Liver (tissue), 9 donors: ENCODE data around the gene KRTAP6-2. TPM values are rescaled to one million over a fixed set of nuclear protein-coding genes. Genes with fewer than 3 reads are reported as not detected.

ENCODE experiments used
- DNase-seq: peaks from one replicate; pipeline ENCODE4 v3.0.0-alpha.2; 2017; ENCODE audit warnings: low spot score
- H3K27ac ChIP-seq, 2 donors: one replicate each; pipeline ENCODE4 v1.7.0; 2013; ENCODE audit warnings: inconsistent platforms in 2 of 2, low read length in 2 of 2, control low read depth in 1 of 2, low read depth in 1 of 2, mild to moderate bottlenecking in 1 of 2
- H3K27me3 ChIP-seq, 4 donors: one replicate each; pipeline versions ENCODE4 v1.6.1 to v1.7.0; 2013; ENCODE audit warnings: low read length in 3 of 4, inconsistent platforms in 1 of 4, mild to moderate bottlenecking in 1 of 4, moderate library complexity in 1 of 4; ENCODE audit not compliant: control insufficient read depth in 4 of 4, insufficient read depth in 4 of 4
- H3K36me3 ChIP-seq, 4 donors: one replicate each; pipeline versions ENCODE4 v1.6.1 to v1.7.0; 2013; ENCODE audit warnings: low read length in 3 of 4, mild to moderate bottlenecking in 3 of 4, low read depth in 1 of 4, moderate library complexity in 1 of 4; ENCODE audit not compliant: control insufficient read depth in 4 of 4, insufficient read depth in 3 of 4
- H3K4me1 ChIP-seq, 4 donors: one replicate each; pipeline versions ENCODE4 v1.6.1 to v1.7.0; 2013; ENCODE audit warnings: low read length in 3 of 4, mild to moderate bottlenecking in 3 of 4, moderate library complexity in 1 of 4; ENCODE audit not compliant: control insufficient read depth in 4 of 4, insufficient read depth in 4 of 4
- H3K4me3 ChIP-seq, 3 donors: one replicate each; pipeline versions ENCODE4 v1.6.1 to v1.7.0; 2013; ENCODE audit warnings: low read length in 3 of 3, control low read depth in 1 of 3, low read depth in 1 of 3, mild to moderate bottlenecking in 1 of 3
- H3K9ac ChIP-seq, 2 donors: one replicate each; pipeline ENCODE4 v1.7.0; 2013; ENCODE audit warnings: low read length in 2 of 2, mild to moderate bottlenecking in 2 of 2, moderate library complexity in 2 of 2, control low read depth in 1 of 2, low read depth in 1 of 2
- H3K9me3 ChIP-seq, 4 donors: one replicate each; pipeline versions ENCODE4 v1.6.1 to v1.7.0; 2013; ENCODE audit warnings: low read length in 3 of 4; ENCODE audit not compliant: control insufficient read depth in 4 of 4
- EGR1 ChIP-seq, 2 donors: IDR thresholded peaks; 2 replicates each; pipeline ENCODE4 v1.6.1; 2016 to 2018; ENCODE audit warnings: antibody characterized with exemption in 2 of 2, low read depth in 2 of 2
- FOXA1 ChIP-seq: IDR thresholded peaks from 2 replicates; pipeline ENCODE4 v1.6.1; 2016; ENCODE audit warnings: antibody characterized with exemption
- FOXA2 ChIP-seq: IDR thresholded peaks from 2 replicates; pipeline ENCODE4 v1.6.1; 2016; ENCODE audit warnings: antibody characterized with exemption
- GABPA ChIP-seq, 2 donors: IDR thresholded peaks in 1 of 2; conservative IDR thresholded peaks in 1 of 2; 2 replicates each; pipeline ENCODE4 v1.6.1; 2016; ENCODE audit warnings: antibody characterized with exemption in 2 of 2, mild to moderate bottlenecking in 1 of 2, moderate library complexity in 1 of 2
- HNF4A ChIP-seq, 2 donors: conservative IDR thresholded peaks; 2 replicates each; pipeline ENCODE4 v1.6.1; 2016; ENCODE audit warnings: antibody characterized with exemption in 2 of 2, mild to moderate bottlenecking in 2 of 2
- HNF4G ChIP-seq: IDR thresholded peaks from 2 replicates; pipeline ENCODE4 v1.6.1; 2016; ENCODE audit warnings: antibody characterized with exemption
- JUND ChIP-seq, 2 donors: IDR thresholded peaks; 2 replicates each; pipeline ENCODE4 v1.6.1; 2016; ENCODE audit warnings: antibody characterized with exemption in 2 of 2
- NR2F2 ChIP-seq: IDR thresholded peaks from 2 replicates; pipeline ENCODE4 v1.6.1; 2016; ENCODE audit warnings: antibody characterized with exemption
- RAD21 ChIP-seq, 2 donors: IDR thresholded peaks; 2 replicates each; pipeline ENCODE4 v1.6.1; 2016; ENCODE audit warnings: antibody characterized with exemption in 2 of 2, mild to moderate bottlenecking in 2 of 2
- RXRA ChIP-seq, 2 donors: IDR thresholded peaks; 2 replicates each; pipeline ENCODE4 v1.6.1; 2017 to 2018; ENCODE audit warnings: antibody characterized with exemption in 2 of 2, mild to moderate bottlenecking in 1 of 2
- SP1 ChIP-seq: IDR thresholded peaks from 2 replicates; pipeline ENCODE4 v1.6.1; 2018; ENCODE audit warnings: antibody characterized with exemption, mild to moderate bottlenecking
- TAF1 ChIP-seq: conservative IDR thresholded peaks from 2 replicates; pipeline ENCODE4 v1.6.1; 2016; ENCODE audit warnings: antibody characterized with exemption, mild to moderate bottlenecking
- YY1 ChIP-seq: IDR thresholded peaks from 2 replicates; pipeline ENCODE4 v1.6.1; 2016; ENCODE audit warnings: antibody characterized with exemption, mild to moderate bottlenecking
- WGBS: extraction: QIAGEN DNeasy Blood & Tissue Kit; methylation state at CpG from one replicate; pipeline ENCODE4 v1.1.7; 2013; 5-methylcytosine and 5-hydroxymethylcytosine counted together
- polyA plus RNA-seq, 2 donors: library from polyadenylated mRNA; stranded (reverse) in 1 of 2; unstranded in 1 of 2; fragments of 200-250 nt in 1 of 2; fragments of >200 nt in 1 of 2; fragmentation: Nextera tagmentation in 1 of 2; extraction: Ambion mirVana in 1 of 2; gene quantifications; one replicate each; pipeline versions ENCODE4 v1.2.1 to v1.2.3, GENCODE V29; 2013 to 2015
- total RNA-seq, 2 donors: library from RNA; depleted of rRNA; stranded (reverse); fragments of >200 nt; gene quantifications; one replicate each; pipeline ENCODE4 v1.2.3, GENCODE V29; 2014
- TF ChIP-seq, protein P1 (sequence below): IDR thresholded peaks from 2 replicates; pipeline ENCODE4 v1.6.1; 2016; ENCODE audit warnings: antibody characterized with exemption
- TF ChIP-seq, protein P2 (sequence below): IDR thresholded peaks from 2 replicates; pipeline ENCODE4 v1.6.1; 2016; ENCODE audit warnings: antibody characterized with exemption
- TF ChIP-seq, protein P3 (sequence below): IDR thresholded peaks from 2 replicates; pipeline ENCODE4 v1.6.1; 2016; ENCODE audit warnings: antibody characterized with exemption
- TF ChIP-seq, protein P4 (sequence below): IDR thresholded peaks from 2 replicates; pipeline ENCODE4 v1.6.1; 2016; ENCODE audit warnings: antibody characterized with exemption, mild to moderate bottlenecking
- TF ChIP-seq, protein P5 (sequence below): fragments of 150-350 bp; IDR thresholded peaks from 2 replicates; pipeline ENCODE4 v1.5.1; 2017; ENCODE audit warnings: improper control_type of control experiment, low read depth, low read length; ENCODE audit not compliant: missing input control
- donor health status: healthy.
- donor health status: healthy.
- donor health status: healthy.
- donor health status: healthy.
- donor health status: healthy.

KRTAP6-2 gene
- total and polyA plus RNA-seq, 4 donors, result not detected

DNA sequence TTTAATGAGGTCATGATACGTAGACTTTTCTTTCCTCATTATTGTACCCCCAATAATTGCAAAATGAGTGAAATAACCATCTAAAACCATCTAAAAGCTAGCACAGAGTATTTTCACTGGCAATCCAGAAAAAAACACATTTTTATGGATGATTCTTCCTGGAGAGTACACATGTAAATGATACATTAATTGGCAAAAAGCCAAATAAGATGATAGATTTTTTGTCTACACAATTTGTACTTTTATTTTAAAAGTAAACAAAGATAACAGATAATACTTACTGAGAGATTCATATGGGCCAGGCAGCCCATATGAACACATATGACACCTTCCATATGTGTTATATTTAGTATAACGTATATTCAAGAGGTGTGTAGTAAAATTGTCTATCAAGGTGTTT is 35.1 kb downstream of the KRTAP6-2 start:
- no peak overlapping the region for H3K4me3 ChIP-seq
- TF ChIP-seq, protein P1, sequence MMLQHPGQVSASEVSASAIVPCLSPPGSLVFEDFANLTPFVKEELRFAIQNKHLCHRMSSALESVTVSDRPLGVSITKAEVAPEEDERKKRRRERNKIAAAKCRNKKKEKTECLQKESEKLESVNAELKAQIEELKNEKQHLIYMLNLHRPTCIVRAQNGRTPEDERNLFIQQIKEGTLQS, result no peak
- TF ChIP-seq FOXA1 (no peak), HNF4A (conservative IDR thresholded peaks at IDR 0.05) (no peak), SP1 (no peak), TAF1 (no peak)
- TF ChIP-seq, protein P2, sequence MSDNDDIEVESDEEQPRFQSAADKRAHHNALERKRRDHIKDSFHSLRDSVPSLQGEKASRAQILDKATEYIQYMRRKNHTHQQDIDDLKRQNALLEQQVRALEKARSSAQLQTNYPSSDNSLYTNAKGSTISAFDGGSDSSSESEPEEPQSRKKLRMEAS, result no peak
- H3K4me1 ChIP-seq, result no peaks in the 10 kb centered on the region
- H3K27ac ChIP-seq, result no peak overlapping the region
- DNase-seq, result no peak
- 77% methylated on average over 2 of the region's 2 CpGs for whole genome bisulfite sequencing
- H3K27me3 ChIP-seq, result no peaks in the 10 kb centered on the region
- H3K9me3 ChIP-seq, result no peaks in the 10 kb centered on the region
- no peak overlapping the region for H3K9ac ChIP-seq
- no peaks in the 10 kb centered on the region for H3K36me3 ChIP-seq

DNA sequence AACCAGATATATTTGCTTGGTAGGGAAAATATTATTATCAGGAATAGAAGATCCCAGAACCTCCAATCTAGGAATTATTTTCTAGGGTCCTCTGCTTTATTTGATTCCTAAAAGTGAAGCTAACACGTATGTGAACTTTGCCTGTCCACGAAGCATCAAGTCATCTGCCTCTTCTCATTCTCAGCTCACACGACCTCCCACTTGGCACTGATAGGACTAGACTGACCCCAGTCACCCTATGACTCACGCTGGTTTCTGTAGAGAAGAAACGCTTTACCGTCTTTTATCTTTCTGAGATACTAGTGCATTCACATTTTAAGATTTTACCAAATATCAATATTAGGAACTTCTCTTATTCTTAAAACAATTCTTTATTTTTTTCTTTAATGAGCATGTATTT is 35.6 kb downstream of the KRTAP6-2 start:
- TF ChIP-seq TAF1 (no peak), NR2F2 (no peak), JUND (IDR thresholded peaks at IDR 0.05) (no peak), HNF4G (no peak), RXRA (IDR thresholded peaks at IDR 0.05) (no peak), SP1 (no peak), FOXA1 (no peak), GABPA (IDR thresholded peaks at IDR 0.05 in 1 of 2, conservative IDR thresholded peaks at IDR 0.05 in 1 of 2) (no peak), EGR1 (IDR thresholded peaks at IDR 0.05; ENCODE audit: low read depth in 2 of 2) (no peak), RAD21 (IDR thresholded peaks at IDR 0.05) (no peak), HNF4A (conservative IDR thresholded peaks at IDR 0.05) (no peak), FOXA2 (no peak), YY1 (no peak)
- TF ChIP-seq, protein P1, result no peak
- TF ChIP-seq, protein P3, sequence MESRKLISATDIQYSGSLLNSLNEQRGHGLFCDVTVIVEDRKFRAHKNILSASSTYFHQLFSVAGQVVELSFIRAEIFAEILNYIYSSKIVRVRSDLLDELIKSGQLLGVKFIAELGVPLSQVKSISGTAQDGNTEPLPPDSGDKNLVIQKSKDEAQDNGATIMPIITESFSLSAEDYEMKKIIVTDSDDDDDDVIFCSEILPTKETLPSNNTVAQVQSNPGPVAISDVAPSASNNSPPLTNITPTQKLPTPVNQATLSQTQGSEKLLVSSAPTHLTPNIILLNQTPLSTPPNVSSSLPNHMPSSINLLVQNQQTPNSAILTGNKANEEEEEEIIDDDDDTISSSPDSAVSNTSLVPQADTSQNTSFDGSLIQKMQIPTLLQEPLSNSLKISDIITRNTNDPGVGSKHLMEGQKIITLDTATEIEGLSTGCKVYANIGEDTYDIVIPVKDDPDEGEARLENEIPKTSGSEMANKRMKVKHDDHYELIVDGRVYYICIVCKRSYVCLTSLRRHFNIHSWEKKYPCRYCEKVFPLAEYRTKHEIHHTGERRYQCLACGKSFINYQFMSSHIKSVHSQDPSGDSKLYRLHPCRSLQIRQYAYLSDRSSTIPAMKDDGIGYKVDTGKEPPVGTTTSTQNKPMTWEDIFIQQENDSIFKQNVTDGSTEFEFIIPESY, result no peak
- TF ChIP-seq, protein P4, sequence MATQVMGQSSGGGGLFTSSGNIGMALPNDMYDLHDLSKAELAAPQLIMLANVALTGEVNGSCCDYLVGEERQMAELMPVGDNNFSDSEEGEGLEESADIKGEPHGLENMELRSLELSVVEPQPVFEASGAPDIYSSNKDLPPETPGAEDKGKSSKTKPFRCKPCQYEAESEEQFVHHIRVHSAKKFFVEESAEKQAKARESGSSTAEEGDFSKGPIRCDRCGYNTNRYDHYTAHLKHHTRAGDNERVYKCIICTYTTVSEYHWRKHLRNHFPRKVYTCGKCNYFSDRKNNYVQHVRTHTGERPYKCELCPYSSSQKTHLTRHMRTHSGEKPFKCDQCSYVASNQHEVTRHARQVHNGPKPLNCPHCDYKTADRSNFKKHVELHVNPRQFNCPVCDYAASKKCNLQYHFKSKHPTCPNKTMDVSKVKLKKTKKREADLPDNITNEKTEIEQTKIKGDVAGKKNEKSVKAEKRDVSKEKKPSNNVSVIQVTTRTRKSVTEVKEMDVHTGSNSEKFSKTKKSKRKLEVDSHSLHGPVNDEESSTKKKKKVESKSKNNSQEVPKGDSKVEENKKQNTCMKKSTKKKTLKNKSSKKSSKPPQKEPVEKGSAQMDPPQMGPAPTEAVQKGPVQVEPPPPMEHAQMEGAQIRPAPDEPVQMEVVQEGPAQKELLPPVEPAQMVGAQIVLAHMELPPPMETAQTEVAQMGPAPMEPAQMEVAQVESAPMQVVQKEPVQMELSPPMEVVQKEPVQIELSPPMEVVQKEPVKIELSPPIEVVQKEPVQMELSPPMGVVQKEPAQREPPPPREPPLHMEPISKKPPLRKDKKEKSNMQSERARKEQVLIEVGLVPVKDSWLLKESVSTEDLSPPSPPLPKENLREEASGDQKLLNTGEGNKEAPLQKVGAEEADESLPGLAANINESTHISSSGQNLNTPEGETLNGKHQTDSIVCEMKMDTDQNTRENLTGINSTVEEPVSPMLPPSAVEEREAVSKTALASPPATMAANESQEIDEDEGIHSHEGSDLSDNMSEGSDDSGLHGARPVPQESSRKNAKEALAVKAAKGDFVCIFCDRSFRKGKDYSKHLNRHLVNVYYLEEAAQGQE, result no peak
- TF ChIP-seq, protein P5, sequence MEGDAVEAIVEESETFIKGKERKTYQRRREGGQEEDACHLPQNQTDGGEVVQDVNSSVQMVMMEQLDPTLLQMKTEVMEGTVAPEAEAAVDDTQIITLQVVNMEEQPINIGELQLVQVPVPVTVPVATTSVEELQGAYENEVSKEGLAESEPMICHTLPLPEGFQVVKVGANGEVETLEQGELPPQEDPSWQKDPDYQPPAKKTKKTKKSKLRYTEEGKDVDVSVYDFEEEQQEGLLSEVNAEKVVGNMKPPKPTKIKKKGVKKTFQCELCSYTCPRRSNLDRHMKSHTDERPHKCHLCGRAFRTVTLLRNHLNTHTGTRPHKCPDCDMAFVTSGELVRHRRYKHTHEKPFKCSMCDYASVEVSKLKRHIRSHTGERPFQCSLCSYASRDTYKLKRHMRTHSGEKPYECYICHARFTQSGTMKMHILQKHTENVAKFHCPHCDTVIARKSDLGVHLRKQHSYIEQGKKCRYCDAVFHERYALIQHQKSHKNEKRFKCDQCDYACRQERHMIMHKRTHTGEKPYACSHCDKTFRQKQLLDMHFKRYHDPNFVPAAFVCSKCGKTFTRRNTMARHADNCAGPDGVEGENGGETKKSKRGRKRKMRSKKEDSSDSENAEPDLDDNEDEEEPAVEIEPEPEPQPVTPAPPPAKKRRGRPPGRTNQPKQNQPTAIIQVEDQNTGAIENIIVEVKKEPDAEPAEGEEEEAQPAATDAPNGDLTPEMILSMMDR, result no peak
- TF ChIP-seq, protein P2, result no peak
- WGBS, result 62% methylated on average over 6 of the region's 6 CpGs

More for the DNA sequence above, 35.6 kb downstream of the KRTAP6-2 start:
- no peak overlapping the region for H3K27ac ChIP-seq
- no peaks in the 10 kb centered on the region for H3K27me3 ChIP-seq
- no peaks in the 10 kb centered on the region for H3K36me3 ChIP-seq
- no peaks in the 10 kb centered on the region for H3K9me3 ChIP-seq
- H3K4me3 ChIP-seq, result no peak overlapping the region
- no peak overlapping the region for H3K9ac ChIP-seq
- DNase-seq, result no peak
- no peaks in the 10 kb centered on the region for H3K4me1 ChIP-seq
